Common myeloid progenitor, CD34-positive (primary cell): ENCODE data around the gene PLPPR1.

Experiments
- CTCF ChIA-PET: fragments of 350-600 bp; sonication (Branson Sonifier 250); formaldehyde crosslinking; loops from one replicate; lab custom pipeline; 2021; ENCODE audit warnings: antibody characterized with exemption; lab: Charles Lee
- POLR2A ChIA-PET: fragments of 350-600 bp; sonication (Branson Sonifier 250); formaldehyde crosslinking; loops from one replicate; lab custom pipeline; 2021; ENCODE audit warnings: antibody characterized with exemption; lab: Charles Lee
- DNase-seq, 3 donors: peaks; one replicate each; pipeline versions ENCODE4 v3.0.0 to v3.0.0-alpha.2; 2013
- H3K27ac ChIP-seq, 2 experiments: 1 replicate in 1 of 2; 2 replicates in 1 of 2; pipeline ENCODE4 v1.7.0; 2013; ENCODE audit warnings: inconsistent platforms in 2 of 2, low read length in 2 of 2, mild to moderate bottlenecking in 2 of 2, low read depth in 1 of 2, moderate library complexity in 1 of 2; ENCODE audit not compliant: severe bottlenecking in 2 of 2, insufficient read depth in 1 of 2, poor library complexity in 1 of 2
- H3K27me3 ChIP-seq, 5 experiments: replicated peaks in 2 of 5; 1 replicate in 3 of 5; 2 replicates in 2 of 5; pipeline versions ENCODE4 v1.6.1 to v1.7.0; 2013; ENCODE audit warnings: low read length in 4 of 5, mild to moderate bottlenecking in 2 of 5, moderate library complexity in 2 of 5, inconsistent platforms in 1 of 5; ENCODE audit not compliant: insufficient read depth in 5 of 5, control insufficient read depth in 4 of 5
- H3K36me3 ChIP-seq, 4 experiments: 1 replicate in 2 of 4; 2 replicates in 2 of 4; pipeline versions ENCODE4 v1.6.1 to v1.7.0; 2013; ENCODE audit warnings: low read length in 3 of 4, control low read depth in 1 of 4, mild to moderate bottlenecking in 1 of 4; ENCODE audit not compliant: control insufficient read depth in 4 of 4, insufficient read depth in 4 of 4
- H3K4me1 ChIP-seq, 4 experiments: 1 replicate in 3 of 4; 2 replicates in 1 of 4; pipeline versions ENCODE4 v1.6.1 to v1.7.1; 2013; ENCODE audit warnings: low read length in 3 of 4, mild to moderate bottlenecking in 3 of 4, control low read depth in 1 of 4, inconsistent platforms in 1 of 4, moderate library complexity in 1 of 4; ENCODE audit not compliant: control insufficient read depth in 4 of 4, insufficient read depth in 4 of 4; ENCODE audit errors: control extremely low read depth in 1 of 4
- H3K4me3 ChIP-seq, 7 experiments: 1 replicate in 4 of 7; 2 replicates in 3 of 7; pipeline versions ENCODE4 v1.5.1 to v1.7.0; 2013; ENCODE audit warnings: mild to moderate bottlenecking in 7 of 7, low read length in 6 of 7, moderate library complexity in 6 of 7, inconsistent platforms in 2 of 7, low read depth in 2 of 7, control low read depth in 1 of 7; ENCODE audit not compliant: insufficient read depth in 4 of 7, control insufficient read depth in 1 of 7; ENCODE audit errors: extremely low read depth in 1 of 7
- H3K9me3 ChIP-seq, 5 experiments: 1 replicate in 4 of 5; 2 replicates in 1 of 5; pipeline versions ENCODE4 v1.6.1 to v1.7.1; 2013; ENCODE audit warnings: low read length in 4 of 5, mild to moderate bottlenecking in 2 of 5, inconsistent platforms in 1 of 5, low read depth in 1 of 5, moderate library complexity in 1 of 5; ENCODE audit not compliant: control insufficient read depth in 4 of 5, insufficient read depth in 2 of 5; ENCODE audit errors: control extremely low read depth in 1 of 5
- WGBS: methylation state at CpG from one replicate; pipeline ENCODE4 v1.1.5; 2013; ENCODE audit not compliant: insufficient coverage; 5-methylcytosine and 5-hydroxymethylcytosine counted together

Gene PLPPR1

DNA sequence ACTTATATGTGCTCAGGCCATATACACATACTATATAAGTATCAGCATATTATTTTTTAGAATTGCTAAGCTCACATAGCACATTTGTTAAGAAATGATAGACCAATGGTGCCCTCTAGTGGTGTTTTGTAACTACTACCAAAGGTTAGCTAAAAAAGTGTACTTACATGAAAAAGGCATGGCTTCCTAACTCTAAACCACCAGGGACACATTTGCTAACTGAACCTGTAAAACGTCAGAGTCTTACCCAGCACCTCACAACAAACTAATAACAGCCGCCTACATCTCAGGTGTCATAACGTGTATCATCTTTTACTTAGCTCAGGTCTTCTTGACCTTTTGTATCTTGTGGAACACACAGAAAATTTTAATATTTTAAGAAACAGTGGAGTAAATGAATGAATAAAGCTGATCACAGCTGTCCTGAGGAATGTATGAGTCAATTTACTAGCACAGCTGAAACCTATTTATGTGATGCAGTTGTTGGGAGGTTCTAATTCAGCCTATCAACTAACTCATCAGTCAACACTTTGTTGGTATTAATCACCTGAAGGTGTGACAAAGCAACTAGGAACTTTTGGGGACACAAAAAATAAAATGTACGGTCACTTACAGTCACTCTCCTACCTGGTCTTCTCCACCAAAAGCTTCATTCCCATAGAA is 283.4 kb downstream of the PLPPR1 start:
- no peak overlapping the region for H3K4me3 ChIP-seq
- CTCF ChIA-PET = interaction anchor here (0.8 to 3.4 kb wide), 16 partner anchors 9 to 988 kb away, joined by 3 to 62 read pairs (median 4); no protein-coding TSS in a partner anchor
- peaks cover 0 to 4% (median 2%) of the 10 kb centered on the region in 4 experiments for H3K4me1 ChIP-seq
- DNase-seq = peak; percentile 78 to 93 (median 88)
- H3K27ac ChIP-seq = no peak overlapping the region
- H3K27me3 ChIP-seq = peaks cover 0 to 53% (median 22%) of the 10 kb centered on the region in 5 experiments
- no peaks in the 10 kb centered on the region for H3K36me3 ChIP-seq
- no peaks in the 10 kb centered on the region for H3K9me3 ChIP-seq
- 50% methylated on average over 2 of the region's 4 CpGs for WGBS
- POLR2A ChIA-PET = no interaction called here

DNA sequence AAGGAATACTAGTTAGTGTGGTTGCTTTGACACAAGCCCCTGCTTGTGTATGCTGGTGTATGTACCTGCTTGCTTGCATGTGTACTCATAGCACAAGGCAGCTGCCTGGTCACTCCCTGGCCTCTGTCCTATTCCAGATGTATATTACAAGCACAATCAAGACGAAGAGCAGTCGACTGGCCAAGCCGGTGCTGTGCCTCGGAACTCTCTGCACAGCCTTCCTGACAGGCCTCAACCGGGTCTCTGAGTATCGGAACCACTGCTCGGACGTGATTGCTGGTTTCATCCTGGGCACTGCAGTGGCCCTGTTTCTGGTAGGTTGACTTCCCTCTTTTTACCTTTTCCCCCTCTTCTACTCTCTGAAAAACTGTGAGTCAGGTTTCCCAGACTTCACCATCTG is 284.1 kb downstream of the PLPPR1 start:
- Histone ChIP-seq H3K4me3 (no peak overlapping the region), H3K27me3 (peaks cover 0 to 60% (median 21%) of the 10 kb centered on the region in 5 experiments), H3K4me1 (peaks cover 0 to 4% (median 2%) of the 10 kb centered on the region in 4 experiments), H3K9me3 (no peaks in the 10 kb centered on the region), H3K36me3 (no peaks in the 10 kb centered on the region), H3K27ac (no peak overlapping the region)
- 89% methylated on average over 8 of the region's 8 CpGs for WGBS
- ChIA-PET CTCF (interaction anchor here (0.9 to 3.4 kb wide), 6 partner anchors 9 to 712 kb away, joined by 3 to 62 read pairs (median 5); no protein-coding TSS in a partner anchor), POLR2A (no interaction called here)
- no peak for DNase-seq

DNA sequence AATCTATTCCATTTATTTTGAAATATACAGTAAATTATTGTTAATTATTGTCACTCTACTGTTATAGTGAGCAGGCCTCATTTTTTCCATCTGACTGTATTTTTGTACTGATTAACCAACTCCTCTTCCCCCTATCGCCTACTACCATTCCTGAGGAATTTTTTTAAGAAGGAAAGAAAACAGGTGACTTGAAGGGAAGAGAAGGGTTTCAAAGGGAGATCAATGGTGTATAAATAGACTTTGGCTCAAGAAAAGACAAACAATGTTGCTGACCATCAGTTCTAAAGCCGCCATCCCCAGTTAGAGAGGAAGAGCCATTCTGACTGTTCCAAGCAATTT is 286.6 kb downstream of the PLPPR1 start:
- POLR2A ChIA-PET = no interaction called here
- Histone ChIP-seq H3K4me1 (peaks cover 0 to 4% (median 2%) of the 10 kb centered on the region in 4 experiments), H3K27me3 (peaks cover 0 to 62% (median 22%) of the 10 kb centered on the region in 5 experiments), H3K4me3 (no peak overlapping the region), H3K9me3 (no peaks in the 10 kb centered on the region), H3K36me3 (no peaks in the 10 kb centered on the region), H3K27ac (no peak overlapping the region)
- DNase-seq = no peak
- CTCF ChIA-PET = interaction anchor here (1.0 kb wide), 1 partner anchor 713 kb away, joined by 4 read pairs; no protein-coding TSS in a partner anchor
- WGBS = 100% methylated on average over 1 of the region's 2 CpGs

DNA sequence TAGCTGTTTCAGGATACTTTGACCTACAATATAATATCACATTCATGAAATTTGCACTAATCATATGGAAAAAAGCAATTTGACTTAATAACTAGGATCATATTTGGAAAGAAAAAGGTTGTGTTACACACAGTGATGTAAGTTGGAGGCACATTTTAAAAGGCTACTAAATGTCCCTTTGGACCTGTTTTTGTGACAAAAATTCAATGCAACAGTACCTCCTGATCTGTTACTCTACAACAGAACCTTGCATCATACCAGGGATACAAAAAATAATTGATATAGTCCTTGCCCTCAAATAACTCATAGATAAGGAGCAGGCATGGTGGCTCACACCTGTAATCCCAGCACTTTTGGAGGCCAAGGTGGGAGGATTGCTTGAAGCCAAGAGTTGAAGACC is 289.2 kb downstream of the PLPPR1 start:
- Histone ChIP-seq H3K36me3 (no peaks in the 10 kb centered on the region), H3K9me3 (no peaks in the 10 kb centered on the region), H3K4me1 (peaks cover 0 to 4% (median 2%) of the 10 kb centered on the region in 4 experiments), H3K27me3 (peaks cover 2 to 59% (median 25%) of the 10 kb centered on the region in 5 experiments), H3K4me3 (no peak overlapping the region), H3K27ac (no peak overlapping the region)
- CTCF ChIA-PET = no interaction called here
- POLR2A ChIA-PET = no interaction called here
- no peak for DNase-seq

DNA sequence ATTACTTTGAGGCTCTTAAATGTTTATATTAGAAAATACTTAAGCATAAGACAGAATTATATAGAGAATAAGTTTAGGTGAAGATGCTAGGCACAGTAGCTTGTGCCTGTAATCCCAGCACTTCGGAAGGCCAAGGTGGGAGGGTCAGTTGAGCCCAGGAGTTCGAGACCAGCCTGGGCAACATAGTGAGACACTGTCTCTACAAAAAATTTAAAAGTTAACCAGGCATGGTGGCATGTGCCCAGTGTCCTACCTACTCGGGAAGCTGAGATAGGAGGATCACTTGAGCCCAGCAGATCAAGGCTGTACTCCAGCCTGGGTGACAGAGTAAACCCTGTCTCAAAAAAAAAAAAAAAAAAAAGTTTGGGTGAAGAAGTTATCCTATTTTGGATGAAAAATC is 294.6 kb downstream of the PLPPR1 start:
- no peak for DNase-seq
- Histone ChIP-seq H3K4me1 (no peaks in the 10 kb centered on the region), H3K9me3 (peaks cover 0 to 9% (median 0%) of the 10 kb centered on the region in 5 experiments), H3K27me3 (peaks cover 2 to 26% (median 6%) of the 10 kb centered on the region in 5 experiments), H3K36me3 (no peaks in the 10 kb centered on the region), H3K4me3 (no peak overlapping the region), H3K27ac (no peak overlapping the region)
- ChIA-PET POLR2A (no interaction called here), CTCF (interaction anchor here (2.5 kb wide), 1 partner anchor 11 kb away, joined by 6 read pairs; no protein-coding TSS in a partner anchor)
- WGBS = 100% methylated on average over 2 of the region's 3 CpGs

DNA sequence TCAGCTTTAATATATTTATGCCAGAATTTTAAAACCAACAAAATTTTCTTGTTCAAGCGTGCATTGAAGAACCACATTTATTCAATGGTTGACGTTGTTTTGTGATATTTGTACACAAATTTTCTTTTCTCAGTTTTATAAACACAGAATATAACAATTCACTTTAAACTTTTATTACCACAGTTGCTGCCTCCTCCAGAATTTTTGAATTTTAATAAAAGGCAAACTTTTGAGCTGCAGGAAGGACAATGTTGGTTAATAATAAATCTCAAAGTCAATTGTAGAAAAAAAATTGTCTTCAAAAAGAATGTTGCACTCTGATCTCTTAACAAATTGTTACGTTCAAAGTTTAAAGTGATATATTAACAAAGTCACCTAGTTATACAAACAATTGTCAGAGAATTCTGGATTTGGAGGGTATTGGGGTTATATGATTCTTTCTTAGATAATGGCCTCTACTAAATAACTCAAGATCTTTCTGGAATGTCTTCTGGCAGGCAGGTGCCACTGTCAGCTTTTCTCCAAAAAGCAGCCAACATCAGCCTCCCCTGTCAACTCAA is 295.8 kb downstream of the PLPPR1 start:
- no CpG with 5 or more reads among the region's 3 CpGs for WGBS
- H3K4me3 ChIP-seq = no peak overlapping the region
- no peaks in the 10 kb centered on the region for H3K4me1 ChIP-seq
- peaks cover 0 to 10% (median 0%) of the 10 kb centered on the region in 5 experiments for H3K9me3 ChIP-seq
- peaks cover 2 to 19% (median 6%) of the 10 kb centered on the region in 5 experiments for H3K27me3 ChIP-seq
- ChIA-PET POLR2A (no interaction called here), CTCF (no interaction called here)
- no peaks in the 10 kb centered on the region for H3K36me3 ChIP-seq
- no peak for DNase-seq
- no peak overlapping the region for H3K27ac ChIP-seq

DNA sequence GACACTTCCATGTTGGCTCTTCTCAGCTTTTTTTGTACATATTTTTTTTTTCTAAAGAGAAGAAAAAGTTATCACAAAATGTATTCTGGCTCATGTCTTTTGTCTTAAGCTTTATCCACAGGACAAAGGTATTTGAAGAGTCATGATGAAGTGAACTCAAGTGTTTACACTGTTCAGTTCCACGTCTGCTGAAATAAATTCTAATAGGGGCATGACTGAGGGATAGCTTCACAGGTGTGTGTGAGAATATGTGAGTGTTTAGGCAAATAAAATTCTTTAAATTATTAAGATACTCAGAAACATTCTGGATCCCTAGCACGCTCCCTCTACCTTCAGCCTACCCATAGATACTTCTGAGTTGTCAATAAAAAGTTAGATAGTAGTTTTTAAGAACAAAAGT is 296.5 kb downstream of the PLPPR1 start:
- CTCF ChIA-PET = no interaction called here
- H3K36me3 ChIP-seq = no peaks in the 10 kb centered on the region
- no CpG with 5 or more reads among the region's 2 CpGs for WGBS
- DNase-seq = no peak
- H3K9me3 ChIP-seq = peaks cover 0 to 10% (median 0%) of the 10 kb centered on the region in 5 experiments
- POLR2A ChIA-PET = no interaction called here
- no peak overlapping the region for H3K4me3 ChIP-seq
- peaks cover 2 to 15% (median 6%) of the 10 kb centered on the region in 5 experiments for H3K27me3 ChIP-seq
- no peaks in the 10 kb centered on the region for H3K4me1 ChIP-seq
- H3K27ac ChIP-seq = no peak overlapping the region
